Right atrium auricular region (tissue), 2 donors: ENCODE measurements around the gene SLC7A6OS. TPM values are rescaled to one million over a fixed set of nuclear protein-coding genes. Genes with fewer than 3 reads are reported as not detected.

Source experiments
- DNase-seq: peaks from one replicate; pipeline ENCODE4 v3.0.0-alpha.2; 2019; ENCODE audit warnings: low spot score
- H3K27ac ChIP-seq, 2 donors: fragments of 200-600 bp; sonication (generic); 1 replicate in 1 of 2; 2 replicates in 1 of 2; pipeline ENCODE4 v1.5.1; 2016 to 2019
- H3K27me3 ChIP-seq, 2 donors: fragments of 200-600 bp; sonication (generic); one replicate each; pipeline versions ENCODE4 v1.5.1 to v1.6.0; 2017 to 2019
- H3K36me3 ChIP-seq: fragments of 200-600 bp; sonication (generic); one replicate; pipeline ENCODE4 v1.5.1; 2016
- H3K4me1 ChIP-seq, 2 donors: fragments of 200-600 bp; sonication (generic); one replicate each; pipeline versions ENCODE4 v1.5.1 to v1.6.0; 2017 to 2019
- H3K4me3 ChIP-seq, 2 donors: fragments of 200-600 bp; sonication (generic); 1 replicate in 1 of 2; 2 replicates in 1 of 2; pipeline ENCODE4 v1.5.1; 2017 to 2019; ENCODE audit warnings: mild to moderate bottlenecking in 1 of 2, moderate library complexity in 1 of 2
- H3K9me3 ChIP-seq, 2 donors: fragments of 200-600 bp; sonication (generic); one replicate each; pipeline ENCODE4 v1.5.1; 2019
- total RNA-seq, 2 donors: library from RNA; depleted of rRNA; stranded (reverse); fragments of >200 nt; gene quantifications; one replicate each; pipeline ENCODE4 v1.1.0, GENCODE V29; 2016
- TF ChIP-seq, protein P1 (sequence below), 2 donors: fragments of 200-600 bp; sonication (generic); IDR thresholded peaks; one replicate each; pipeline ENCODE4 v1.5.1; 2019; ENCODE audit warnings: antibody characterized with exemption in 2 of 2

SLC7A6OS gene
- total RNA-seq, 2 donors from 2014 or later, result 6.8 to 8.6 TPM

DNA sequence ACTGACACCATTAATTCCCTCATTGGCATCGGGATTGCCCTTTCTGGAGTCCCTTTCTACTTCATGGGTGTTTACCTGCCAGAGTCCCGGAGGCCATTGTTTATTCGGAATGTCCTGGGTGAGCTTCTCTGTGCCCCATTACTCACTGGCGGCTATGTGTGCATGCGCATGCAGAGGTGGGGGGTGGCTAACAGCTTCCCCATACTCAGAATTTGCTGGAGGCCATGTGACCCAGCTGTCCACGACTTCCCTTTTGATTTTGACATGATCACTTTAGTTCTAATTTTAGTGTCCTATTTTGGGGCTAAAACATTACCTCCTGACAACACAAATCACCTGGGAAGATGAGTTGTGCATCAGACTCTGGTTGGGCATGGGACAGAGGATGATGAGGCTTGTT is 14.1 kb downstream of the SLC7A6OS start:
- peaks cover 96% of the 10 kb centered on the region for H3K36me3 ChIP-seq
- H3K9me3 ChIP-seq, result no peaks in the 10 kb centered on the region
- peaks cover 0 to 41% of the 10 kb centered on the region in 2 donors for H3K4me1 ChIP-seq
- TF ChIP-seq, protein P1, sequence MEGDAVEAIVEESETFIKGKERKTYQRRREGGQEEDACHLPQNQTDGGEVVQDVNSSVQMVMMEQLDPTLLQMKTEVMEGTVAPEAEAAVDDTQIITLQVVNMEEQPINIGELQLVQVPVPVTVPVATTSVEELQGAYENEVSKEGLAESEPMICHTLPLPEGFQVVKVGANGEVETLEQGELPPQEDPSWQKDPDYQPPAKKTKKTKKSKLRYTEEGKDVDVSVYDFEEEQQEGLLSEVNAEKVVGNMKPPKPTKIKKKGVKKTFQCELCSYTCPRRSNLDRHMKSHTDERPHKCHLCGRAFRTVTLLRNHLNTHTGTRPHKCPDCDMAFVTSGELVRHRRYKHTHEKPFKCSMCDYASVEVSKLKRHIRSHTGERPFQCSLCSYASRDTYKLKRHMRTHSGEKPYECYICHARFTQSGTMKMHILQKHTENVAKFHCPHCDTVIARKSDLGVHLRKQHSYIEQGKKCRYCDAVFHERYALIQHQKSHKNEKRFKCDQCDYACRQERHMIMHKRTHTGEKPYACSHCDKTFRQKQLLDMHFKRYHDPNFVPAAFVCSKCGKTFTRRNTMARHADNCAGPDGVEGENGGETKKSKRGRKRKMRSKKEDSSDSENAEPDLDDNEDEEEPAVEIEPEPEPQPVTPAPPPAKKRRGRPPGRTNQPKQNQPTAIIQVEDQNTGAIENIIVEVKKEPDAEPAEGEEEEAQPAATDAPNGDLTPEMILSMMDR (IDR thresholded peaks at IDR 0.05), result no peak
- H3K4me3 ChIP-seq, result no peak overlapping the region
- DNase-seq, result no peak
- H3K27me3 ChIP-seq, result no peaks in the 10 kb centered on the region
- peak overlapping the region in 1 of 2 donors; percentile 20 for H3K27ac ChIP-seq

DNA sequence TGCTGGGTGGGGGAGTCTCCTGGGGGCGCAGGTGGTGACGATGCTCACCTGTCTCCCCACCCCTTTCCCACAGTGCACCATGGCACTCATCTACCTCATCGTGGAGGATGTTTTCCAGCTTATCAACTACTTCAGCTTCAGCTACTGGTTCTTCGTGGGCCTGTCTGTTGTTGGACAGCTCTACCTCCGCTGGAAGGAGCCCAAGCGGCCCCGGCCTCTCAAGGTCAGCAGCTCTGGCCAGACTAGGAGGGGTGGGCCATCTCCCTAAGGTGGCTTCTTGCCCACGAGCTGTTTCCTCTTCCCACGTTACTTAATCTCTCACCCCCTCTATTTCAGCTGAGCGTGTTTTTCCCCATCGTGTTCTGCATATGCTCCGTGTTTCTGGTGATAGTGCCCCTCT is 14.5 kb downstream of the SLC7A6OS start:
- H3K36me3 ChIP-seq, result peaks cover 96% of the 10 kb centered on the region
- no peaks in the 10 kb centered on the region for H3K9me3 ChIP-seq
- H3K27ac ChIP-seq, result peak overlapping the region in 1 of 2 donors; percentile 20
- no peak overlapping the region for H3K4me3 ChIP-seq
- TF ChIP-seq, protein P1 (IDR thresholded peaks at IDR 0.05), result no peak
- H3K27me3 ChIP-seq, result no peaks in the 10 kb centered on the region
- peaks cover 0 to 41% of the 10 kb centered on the region in 2 donors for H3K4me1 ChIP-seq
- DNase-seq, result no peak

DNA sequence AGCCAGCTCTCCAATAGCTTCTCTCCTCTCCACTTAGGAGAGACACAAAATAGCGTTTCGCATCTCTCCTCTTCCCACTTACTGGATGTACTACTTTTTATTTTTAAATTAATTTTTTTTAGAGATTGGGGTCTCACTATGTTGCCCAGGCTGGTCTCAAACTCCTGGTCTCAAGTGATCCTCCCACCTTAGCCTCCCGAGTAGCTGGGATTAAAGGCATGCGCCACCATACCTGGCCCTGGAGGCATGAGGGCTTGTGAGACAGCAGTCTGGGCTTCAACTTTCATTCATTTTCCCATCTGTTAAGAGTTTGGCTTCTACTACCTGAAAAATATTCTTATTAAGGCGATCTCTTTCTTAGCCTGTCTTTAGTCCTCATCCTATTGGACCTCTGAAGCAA is 18.3 kb downstream of the SLC7A6OS start:
- Histone ChIP-seq H3K27me3 (no peaks in the 10 kb centered on the region), H3K4me1 (peaks cover 0 to 40% of the 10 kb centered on the region in 2 donors), H3K4me3 (no peak overlapping the region), H3K27ac (no peak overlapping the region), H3K36me3 (peaks cover 89% of the 10 kb centered on the region), H3K9me3 (no peaks in the 10 kb centered on the region)
- TF ChIP-seq, protein P1 (IDR thresholded peaks at IDR 0.05), result no peak
- DNase-seq, result no peak

DNA sequence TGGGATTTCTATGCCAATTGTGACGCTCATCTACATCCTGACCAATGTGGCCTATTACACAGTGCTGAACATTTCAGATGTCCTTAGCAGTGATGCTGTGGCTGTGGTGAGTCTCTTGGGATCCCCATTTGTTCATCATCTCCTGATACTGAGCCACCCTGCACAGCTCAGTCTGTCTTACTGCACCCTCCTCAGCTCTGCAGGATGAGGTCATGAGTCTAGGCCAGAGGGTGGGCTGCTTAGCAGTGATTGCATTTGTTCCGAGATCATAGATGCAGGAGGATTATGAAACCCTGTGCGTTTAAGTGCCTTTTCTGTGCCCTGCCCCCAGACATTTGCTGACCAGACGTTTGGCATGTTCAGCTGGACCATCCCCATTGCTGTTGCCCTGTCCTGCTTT is 19.5 kb downstream of the SLC7A6OS start:
- Histone ChIP-seq H3K4me1 (peaks cover 0 to 44% of the 10 kb centered on the region in 2 donors), H3K4me3 (no peak overlapping the region), H3K27me3 (no peaks in the 10 kb centered on the region), H3K36me3 (peaks cover 88% of the 10 kb centered on the region), H3K9me3 (no peaks in the 10 kb centered on the region), H3K27ac (no peak overlapping the region)
- DNase-seq, result no peak
- TF ChIP-seq, protein P1 (IDR thresholded peaks at IDR 0.05), result no peak

DNA sequence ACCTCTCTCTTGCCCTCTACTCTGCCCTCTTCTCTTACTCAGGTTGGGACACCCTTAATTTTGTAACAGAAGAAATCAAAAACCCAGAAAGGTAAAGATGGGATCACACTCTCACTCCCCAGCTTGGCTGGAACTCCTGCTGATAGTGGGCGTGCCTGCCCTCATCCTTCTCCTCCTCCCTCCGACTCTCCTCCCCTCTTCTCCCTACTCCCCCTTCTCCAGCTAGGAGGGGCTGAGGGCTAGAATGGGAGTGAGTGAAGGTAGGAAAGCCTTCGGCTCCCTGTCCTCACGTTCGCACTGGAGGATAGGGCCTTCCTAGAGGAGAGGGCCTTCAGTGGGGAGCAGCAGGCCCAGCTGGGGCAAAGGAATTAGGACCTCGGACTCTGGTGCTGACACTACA is 20.3 kb downstream of the SLC7A6OS start:
- H3K27me3 ChIP-seq, result no peaks in the 10 kb centered on the region
- peaks cover 80% of the 10 kb centered on the region for H3K36me3 ChIP-seq
- no peak overlapping the region for H3K4me3 ChIP-seq
- TF ChIP-seq, protein P1 (IDR thresholded peaks at IDR 0.05), result no peak
- H3K4me1 ChIP-seq, result peaks cover 0 to 48% of the 10 kb centered on the region in 2 donors
- peak overlapping the region; percentile 18 to 27 for H3K27ac ChIP-seq
- DNase-seq, result no peak
- H3K9me3 ChIP-seq, result no peaks in the 10 kb centered on the region

DNA sequence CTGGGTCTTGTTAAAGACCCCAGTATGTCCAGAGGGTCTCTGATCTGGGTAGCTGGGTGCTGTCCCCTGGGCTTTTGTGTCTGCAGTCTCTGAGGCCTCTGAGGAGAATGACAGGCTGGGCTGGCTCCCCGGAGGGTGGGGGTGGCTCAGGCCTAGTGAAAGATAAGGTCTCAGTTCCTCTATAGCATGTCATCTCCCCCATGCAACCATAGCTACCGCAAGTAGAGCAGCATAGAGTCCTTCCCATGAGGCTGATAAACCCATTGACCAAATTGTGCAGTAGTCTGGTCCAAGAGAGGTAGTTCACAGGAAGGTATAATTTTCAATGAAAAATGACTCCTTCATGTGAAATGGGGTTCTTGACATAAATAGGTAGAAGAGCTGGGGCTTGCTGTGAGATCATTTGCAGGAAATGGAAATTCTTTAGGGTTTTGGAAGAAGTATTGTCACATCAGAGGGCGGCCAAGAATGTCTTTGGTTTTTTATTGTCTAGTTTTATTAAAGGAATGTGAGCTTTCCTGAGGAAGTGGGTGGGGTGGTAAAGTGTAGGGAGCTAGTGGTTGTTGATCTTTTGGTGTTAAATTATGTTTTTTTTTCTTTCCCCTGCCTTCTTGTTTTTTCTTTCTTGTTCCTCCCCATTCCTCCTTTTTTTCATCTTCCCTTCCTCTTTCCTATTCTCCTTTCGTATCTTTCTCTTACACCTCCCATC is 21.0 kb downstream of the SLC7A6OS start:
- TF ChIP-seq, protein P1 (IDR thresholded peaks at IDR 0.05), result no peak
- Histone ChIP-seq H3K27me3 (no peaks in the 10 kb centered on the region), H3K36me3 (peaks cover 73% of the 10 kb centered on the region), H3K9me3 (no peaks in the 10 kb centered on the region), H3K4me1 (peaks cover 0 to 55% of the 10 kb centered on the region in 2 donors), H3K4me3 (no peak overlapping the region), H3K27ac (peak overlapping the region; percentile 46 to 54)
- no peak for DNase-seq
